ENCODE data around the gene COMMD8.
"Not testable (repeated sequence)": the region's sequence is repeated elsewhere in the genome, so short reads cannot be mapped to it uniquely, and the experiment has no call there.

Gene COMMD8
- long read RNA-seq, donor 1, transcript COMMD8-201 (5 exons, 1,469 nt): major isoform, 40 of 56 reads
- long read RNA-seq, donor 1, partial matches to known transcripts: 10 of 56 reads
- long read RNA-seq, donor 1, other reads (novel, unspliced or antisense): 6 of 56 reads
- long read RNA-seq, donor 2, transcript COMMD8-201 (5 exons, 1,469 nt): major isoform, 26 of 27 reads
- long read RNA-seq, donor 2, partial matches to known transcripts: 0 of 27 reads
- long read RNA-seq, donor 2, other reads (novel, unspliced or antisense): 0 of 27 reads
- long read RNA-seq, donor 3, transcript COMMD8-201 (5 exons, 1,469 nt): major isoform, 12 of 12 reads
- long read RNA-seq, donor 3, partial matches to known transcripts: 0 of 12 reads
- long read RNA-seq, donor 3, other reads (novel, unspliced or antisense): 0 of 12 reads
- long read RNA-seq, donor 4, transcript COMMD8-201 (5 exons, 1,469 nt): major isoform, 19 of 19 reads
- long read RNA-seq, donor 4, partial matches to known transcripts: 0 of 19 reads
- long read RNA-seq, donor 4, other reads (novel, unspliced or antisense): 0 of 19 reads
- long read RNA-seq, donor 5, transcript COMMD8-201 (5 exons, 1,469 nt): major isoform, 33 of 33 reads
- long read RNA-seq, donor 5, partial matches to known transcripts: 0 of 33 reads
- long read RNA-seq, donor 5, other reads (novel, unspliced or antisense): 0 of 33 reads
- long read RNA-seq, donor 6, transcript COMMD8-201 (5 exons, 1,469 nt): major isoform, 26 of 26 reads
- long read RNA-seq, donor 6, partial matches to known transcripts: 0 of 26 reads
- long read RNA-seq, donor 6, other reads (novel, unspliced or antisense): 0 of 26 reads
- long read RNA-seq, donor 7, transcript COMMD8-201 (5 exons, 1,469 nt): major isoform, 33 of 33 reads
- long read RNA-seq, donor 7, partial matches to known transcripts: 0 of 33 reads
- long read RNA-seq, donor 7, other reads (novel, unspliced or antisense): 0 of 33 reads
- long read RNA-seq, donor 8, transcript COMMD8-201 (5 exons, 1,469 nt): major isoform, 26 of 26 reads
- long read RNA-seq, donor 8, partial matches to known transcripts: 0 of 26 reads
- long read RNA-seq, donor 8, other reads (novel, unspliced or antisense): 0 of 26 reads

GRCh38 chr4:47463235-47463956 is at the start of gene COMMD8:
TSS of gene COMMD8 (minus strand) at chr4:47463702. CDS start at chr4:47463651, 51 bp downstream.
- peak; percentile 96 for DNase-seq

GRCh38 chr4:47510506-47511143 is 47.1 kb upstream of the COMMD8 start:
- DNase-seq: no peak

- no peak for DNase-seq
Observed at GRCh38 chr4:47505666-47506065, 42.2 kb upstream of the COMMD8 start.

GRCh38 chr4:47505147-47505546 is 41.6 kb upstream of the COMMD8 start:
- no peak for DNase-seq

- no peak for DNase-seq
Observed at GRCh38 chr4:47500776-47501175, 37.3 kb upstream of the COMMD8 start.

- DNase-seq: no peak
Observed at GRCh38 chr4:47499700-47500099, 36.2 kb upstream of the COMMD8 start.

- no peak for DNase-seq
Observed at GRCh38 chr4:47498899-47499298, 35.4 kb upstream of the COMMD8 start.

GRCh38 chr4:47494124-47494430 is 30.6 kb upstream of the COMMD8 start:
- no peak for DNase-seq

GRCh38 chr4:47493238-47494123 is 30.0 kb upstream of the COMMD8 start:
- no peak for DNase-seq

- no peak for DNase-seq
Observed at GRCh38 chr4:47490550-47490949, 27.0 kb upstream of the COMMD8 start.

GRCh38 chr4:47488706-47489105 is 25.2 kb upstream of the COMMD8 start:
- no peak for DNase-seq

- not testable (repeated sequence) for DNase-seq
Observed at GRCh38 chr4:47486727-47487126, 23.2 kb upstream of the COMMD8 start.

GRCh38 chr4:47486231-47486673 is 22.8 kb upstream of the COMMD8 start:
- peak; percentile 52 for DNase-seq

- no peak for DNase-seq
Observed at GRCh38 chr4:47485768-47486167, 22.3 kb upstream of the COMMD8 start.

GRCh38 chr4:47485047-47485692 is 21.7 kb upstream of the COMMD8 start, which contains the start of gene ATP10D:
TSS of gene ATP10D (plus strand) at chr4:47485275. CDS start at chr4:47512541, 27,266 bp downstream.
- peak; percentile 93 for DNase-seq

- DNase-seq: no peak
Observed at GRCh38 chr4:47484168-47484567, 20.7 kb upstream of the COMMD8 start.

- DNase-seq: no peak
Observed at GRCh38 chr4:47483745-47484144, 20.2 kb upstream of the COMMD8 start.

GRCh38 chr4:47482326-47482725 is 18.8 kb upstream of the COMMD8 start:
- DNase-seq: no peak

- DNase-seq: no peak
Observed at GRCh38 chr4:47478804-47479203, 15.3 kb upstream of the COMMD8 start.

- DNase-seq: no peak
Observed at GRCh38 chr4:47475411-47475810, 11.9 kb upstream of the COMMD8 start.
